Kidney epithelial cell (primary cell): ENCODE results near the gene DLG1. TPM values are rescaled to one million over a fixed set of nuclear protein-coding genes. Genes with fewer than 3 reads are reported as not detected.

ENCODE experiments used
- DNase-seq: peaks from one replicate; pipeline ENCODE4 v3.0.0-alpha.2; 2010; ENCODE audit warnings: low read depth
- H3K27me3 ChIP-seq: 2 replicates; pipeline ENCODE4 v1.6.0; 2011; ENCODE audit warnings: low read length; ENCODE audit not compliant: control insufficient read depth, insufficient read depth
- H3K36me3 ChIP-seq: 2 replicates; pipeline ENCODE4 v1.5.1; 2011; ENCODE audit warnings: low read length; ENCODE audit not compliant: control insufficient read depth, insufficient read depth
- H3K4me3 ChIP-seq: 2 replicates; pipeline ENCODE4 v1.5.1; 2011; ENCODE audit warnings: low read depth, mild to moderate bottlenecking, control low read depth, low read length
- total RNA-seq: library from RNA; depleted of rRNA; stranded (reverse); fragments of >200 nt; gene quantifications from 2 replicates; pipeline ENCODE4 v1.2.3, GENCODE V29; 2015
- TF ChIP-seq, protein P1 (sequence below): IDR thresholded peaks from 2 replicates; pipeline ENCODE4 v1.5.1; 2011; ENCODE audit warnings: mild to moderate bottlenecking, moderate library complexity, low read length, control low read depth, inconsistent platforms; ENCODE audit not compliant: insufficient read depth, poor library complexity, severe bottlenecking

DLG1 gene
- total RNA-seq, 1 donor from 2014 or later: 127 TPM

DNA sequence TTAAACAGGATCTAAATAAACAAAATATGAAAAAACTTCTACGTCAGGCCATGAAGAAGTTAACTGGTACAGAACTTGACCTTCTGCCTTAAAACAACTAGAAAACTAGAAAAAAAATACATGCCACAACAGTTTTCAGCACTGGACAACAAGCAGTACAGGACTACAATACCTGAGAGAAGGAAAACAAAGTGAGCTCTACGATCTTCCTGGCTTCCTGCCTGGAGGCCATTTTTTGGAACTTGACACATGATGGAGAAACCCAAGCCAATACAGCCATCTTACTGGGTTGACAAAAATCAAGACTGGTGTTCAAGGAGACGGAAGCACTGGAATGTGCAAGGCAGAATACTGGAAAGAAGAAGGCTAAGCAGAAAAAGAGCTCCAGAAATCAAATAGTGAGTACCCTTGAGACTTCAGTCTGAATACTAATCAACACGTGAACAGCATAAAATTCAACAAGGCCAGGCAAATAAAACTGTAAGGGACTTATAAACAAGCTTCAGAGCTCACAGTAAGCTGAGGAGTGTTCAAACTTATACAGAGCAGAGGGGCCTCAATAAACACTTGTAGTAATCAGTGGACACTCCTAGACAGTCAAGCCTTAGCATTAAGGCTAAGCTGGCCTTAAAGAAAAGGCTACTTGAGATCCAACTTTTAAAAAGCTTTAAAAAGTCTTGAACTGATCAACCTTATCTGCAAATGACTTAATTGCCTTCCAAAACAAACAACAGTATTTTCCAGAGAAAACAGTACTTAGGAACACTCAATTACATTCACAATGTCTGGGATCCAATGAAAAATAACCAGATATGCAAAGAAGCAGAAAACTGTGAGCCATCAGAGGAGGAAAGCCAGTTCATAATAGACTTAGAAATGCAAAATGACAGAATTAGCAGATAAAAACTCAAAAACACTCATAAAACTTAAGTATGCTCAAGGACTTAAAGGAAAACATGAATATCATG, 63.2 kb downstream of the DLG1 start:
- TF ChIP-seq, protein P1, sequence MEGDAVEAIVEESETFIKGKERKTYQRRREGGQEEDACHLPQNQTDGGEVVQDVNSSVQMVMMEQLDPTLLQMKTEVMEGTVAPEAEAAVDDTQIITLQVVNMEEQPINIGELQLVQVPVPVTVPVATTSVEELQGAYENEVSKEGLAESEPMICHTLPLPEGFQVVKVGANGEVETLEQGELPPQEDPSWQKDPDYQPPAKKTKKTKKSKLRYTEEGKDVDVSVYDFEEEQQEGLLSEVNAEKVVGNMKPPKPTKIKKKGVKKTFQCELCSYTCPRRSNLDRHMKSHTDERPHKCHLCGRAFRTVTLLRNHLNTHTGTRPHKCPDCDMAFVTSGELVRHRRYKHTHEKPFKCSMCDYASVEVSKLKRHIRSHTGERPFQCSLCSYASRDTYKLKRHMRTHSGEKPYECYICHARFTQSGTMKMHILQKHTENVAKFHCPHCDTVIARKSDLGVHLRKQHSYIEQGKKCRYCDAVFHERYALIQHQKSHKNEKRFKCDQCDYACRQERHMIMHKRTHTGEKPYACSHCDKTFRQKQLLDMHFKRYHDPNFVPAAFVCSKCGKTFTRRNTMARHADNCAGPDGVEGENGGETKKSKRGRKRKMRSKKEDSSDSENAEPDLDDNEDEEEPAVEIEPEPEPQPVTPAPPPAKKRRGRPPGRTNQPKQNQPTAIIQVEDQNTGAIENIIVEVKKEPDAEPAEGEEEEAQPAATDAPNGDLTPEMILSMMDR: no peak
- Histone ChIP-seq H3K27me3 (no peaks in the 10 kb centered on the region), H3K36me3 (no peaks in the 10 kb centered on the region), H3K4me3 (no peak overlapping the region)
- no peak for DNase-seq

DNA sequence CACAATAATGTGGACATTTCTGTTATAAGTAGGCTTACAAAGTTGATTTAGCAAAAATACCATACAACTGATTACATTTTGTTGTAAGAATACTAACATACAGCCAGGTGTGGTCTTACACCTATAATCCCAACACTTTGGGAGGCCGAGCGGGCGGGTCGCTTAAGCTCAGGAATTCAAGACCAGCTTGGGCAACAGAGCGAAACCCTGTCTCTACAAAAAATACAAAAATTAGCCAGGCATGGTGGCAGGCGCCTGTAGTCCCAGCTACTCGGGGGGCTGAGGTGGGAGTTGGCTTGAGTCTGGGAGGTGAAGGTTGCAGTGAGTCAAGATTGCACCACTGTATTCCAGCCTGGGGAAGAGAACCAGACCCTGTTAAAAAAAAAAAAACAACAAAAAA, 67.1 kb downstream of the DLG1 start:
- TF ChIP-seq, protein P1: no peak
- Histone ChIP-seq H3K4me3 (no peak overlapping the region), H3K27me3 (no peaks in the 10 kb centered on the region), H3K36me3 (no peaks in the 10 kb centered on the region)
- no peak for DNase-seq

DNA sequence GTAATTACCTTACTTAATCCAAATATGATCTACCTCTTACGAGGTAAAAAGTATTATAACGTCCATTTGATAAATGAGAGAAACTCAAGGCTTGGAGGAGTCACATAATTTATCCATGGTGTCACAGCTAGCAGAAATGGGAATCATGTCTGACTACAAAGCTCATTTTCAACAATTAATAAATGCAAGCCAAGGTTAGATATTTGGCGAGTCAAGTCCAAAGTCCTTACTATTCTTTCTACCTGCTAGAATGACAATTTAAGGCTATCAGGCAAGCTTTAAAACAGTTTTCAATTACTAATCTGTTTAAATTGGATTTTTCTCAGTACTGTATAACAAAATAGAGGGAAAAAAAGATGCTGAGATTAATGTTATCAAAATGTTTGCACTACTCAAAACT, 68.6 kb downstream of the DLG1 start:
- Histone ChIP-seq H3K4me3 (no peak overlapping the region), H3K36me3 (no peaks in the 10 kb centered on the region), H3K27me3 (no peaks in the 10 kb centered on the region)
- TF ChIP-seq, protein P1: no peak
- no peak for DNase-seq

DNA sequence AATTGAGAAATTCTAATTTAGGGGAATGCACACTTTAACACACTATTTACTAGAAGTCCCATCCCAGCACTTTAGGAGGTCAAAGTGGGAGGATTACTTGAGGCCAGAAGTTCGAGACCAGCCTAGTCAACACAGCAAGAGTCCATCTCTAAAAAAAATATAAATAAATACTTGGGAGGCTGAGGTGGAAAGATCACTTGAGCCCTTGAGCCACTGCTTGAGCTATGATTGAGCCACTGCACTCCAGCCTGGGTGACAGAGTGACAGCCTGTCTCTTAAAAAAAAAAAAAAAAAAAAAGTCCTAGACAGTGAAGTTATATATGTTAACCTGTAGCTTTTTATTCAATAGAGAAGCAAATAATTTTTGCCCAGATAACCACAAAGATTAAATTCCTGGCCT, 69.2 kb downstream of the DLG1 start:
- H3K36me3 ChIP-seq: no peaks in the 10 kb centered on the region
- TF ChIP-seq, protein P1: no peak
- H3K4me3 ChIP-seq: no peak overlapping the region
- no peaks in the 10 kb centered on the region for H3K27me3 ChIP-seq
- DNase-seq: no peak

DNA sequence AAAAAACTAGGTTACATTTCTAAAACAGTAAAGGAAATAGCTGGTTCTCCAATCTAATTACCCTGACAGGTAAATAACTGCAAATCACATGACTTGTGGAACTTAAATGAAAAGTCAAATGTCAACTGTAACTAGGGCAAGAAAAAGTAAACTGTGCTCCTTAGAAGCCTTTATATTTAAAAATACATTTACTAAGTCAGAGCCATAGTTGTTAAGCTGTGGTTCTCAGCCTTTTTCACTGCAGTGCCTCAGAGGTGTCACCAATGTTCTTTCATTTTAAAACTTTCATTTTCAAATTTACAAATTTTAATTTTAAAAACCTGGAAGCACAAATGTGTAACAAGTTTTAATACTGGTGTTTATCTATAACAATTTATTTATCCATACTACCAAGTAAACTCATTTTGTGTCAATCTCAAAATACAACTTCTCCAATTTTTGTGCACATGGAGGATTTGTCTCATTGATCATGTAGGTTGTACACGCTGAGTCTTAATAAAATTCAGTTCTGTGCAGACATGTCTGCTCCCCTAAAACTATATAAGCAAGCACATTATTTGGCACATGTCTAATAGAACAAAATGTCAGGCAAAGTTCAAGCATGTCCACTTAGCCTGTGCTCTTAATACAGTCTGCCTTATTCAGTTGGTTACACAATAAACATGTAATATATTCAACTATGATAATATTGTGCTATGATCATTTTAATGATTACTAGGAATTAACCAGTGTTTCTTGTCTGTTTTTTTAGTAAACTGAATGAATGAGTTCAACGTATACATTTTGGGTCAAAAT, 70.4 kb downstream of the DLG1 start:
- Histone ChIP-seq H3K36me3 (no peaks in the 10 kb centered on the region), H3K4me3 (no peak overlapping the region), H3K27me3 (no peaks in the 10 kb centered on the region)
- TF ChIP-seq, protein P1: no peak
- no peak for DNase-seq
